GM18507 (cell line): Measurements from ENCODE around the gene PDIA5.
"Not testable (repeated sequence)": the region's sequence is repeated elsewhere in the genome, so short reads cannot be mapped to it uniquely, and the experiment has no call there.

Experiments used
- DNase-seq: peaks from one replicate; pipeline ENCODE4 v3.0.0; 2011; ENCODE audit warnings: low read depth; ENCODE audit not compliant: insufficient read length; ENCODE audit errors: extremely low spot score
- FAIRE-seq: peaks from 2 replicates; lab custom pipeline; 2011; peaks lifted over from hg19 to GRCh38; lab: Jason Lieb, UNC

The PDIA5 gene

GRCh38 chr3:123105201-123106189 is 38.7 kb downstream of the PDIA5 start:
- FAIRE-seq (peak; percentile 74), DNase-seq (peak; percentile 35)

GRCh38 chr3:123110282-123110975 is 43.6 kb downstream of the PDIA5 start:
- DNase-seq, result no peak

GRCh38 chr3:123110976-123111615 is 44.3 kb downstream of the PDIA5 start:
- FAIRE-seq, result no peak
- no peak for DNase-seq

More at GRCh38 chr3:123110282-123110975, 43.6 kb downstream of the PDIA5 start:
- FAIRE-seq, result no peak

- DNase-seq (no peak), FAIRE-seq (no peak)
Observed at GRCh38 chr3:123111640-123112039, 44.8 kb downstream of the PDIA5 start.

- FAIRE-seq (no peak), DNase-seq (no peak)
Observed at GRCh38 chr3:123112232-123112631, 45.4 kb downstream of the PDIA5 start.

GRCh38 chr3:123112656-123113055 is 45.8 kb downstream of the PDIA5 start:
- not testable (repeated sequence) for FAIRE-seq, DNase-seq

- FAIRE-seq (no peak), DNase-seq (no peak)
Observed at GRCh38 chr3:123113889-123114450, 47.1 kb downstream of the PDIA5 start.

GRCh38 chr3:123116116-123116515 is 49.3 kb downstream of the PDIA5 start:
- no peak for FAIRE-seq
- no peak for DNase-seq

- FAIRE-seq (no peak), DNase-seq (no peak)
Observed at GRCh38 chr3:123119388-123119787, 52.6 kb downstream of the PDIA5 start.

GRCh38 chr3:123119802-123120201 is 53.0 kb downstream of the PDIA5 start:
- FAIRE-seq (no peak), DNase-seq (no peak)

GRCh38 chr3:123120573-123120972 is 53.7 kb downstream of the PDIA5 start:
- FAIRE-seq, result no peak
- DNase-seq, result no peak

GRCh38 chr3:123122057-123122456 is 55.2 kb downstream of the PDIA5 start:
- FAIRE-seq (no peak), DNase-seq (no peak)

- no peak for DNase-seq
- FAIRE-seq, result no peak
Observed at GRCh38 chr3:123122525-123123315, 55.9 kb downstream of the PDIA5 start.

GRCh38 chr3:123123716-123124616 is 57.1 kb downstream of the PDIA5 start:
- DNase-seq (no peak), FAIRE-seq (no peak)

GRCh38 chr3:123124971-123125370 is 58.1 kb downstream of the PDIA5 start:
- FAIRE-seq, result no peak
- DNase-seq, result no peak

- no peak for DNase-seq
- no peak for FAIRE-seq
Observed at GRCh38 chr3:123126031-123126430, 59.2 kb downstream of the PDIA5 start.

- DNase-seq, result no peak
- FAIRE-seq, result no peak
Observed at GRCh38 chr3:123126653-123127052, 59.8 kb downstream of the PDIA5 start.

GRCh38 chr3:123129092-123129491 is 62.3 kb downstream of the PDIA5 start:
- FAIRE-seq, result no peak
- no peak for DNase-seq
